A204.1 (cell line): ENCODE results near the gene OR56B4.

ENCODE experiments used
- FAIRE-seq: peaks from 2 replicates; lab custom pipeline; 2012; peaks lifted over from hg19 to GRCh38; lab: Jason Lieb, UNC

OR56B4 gene

DNA sequence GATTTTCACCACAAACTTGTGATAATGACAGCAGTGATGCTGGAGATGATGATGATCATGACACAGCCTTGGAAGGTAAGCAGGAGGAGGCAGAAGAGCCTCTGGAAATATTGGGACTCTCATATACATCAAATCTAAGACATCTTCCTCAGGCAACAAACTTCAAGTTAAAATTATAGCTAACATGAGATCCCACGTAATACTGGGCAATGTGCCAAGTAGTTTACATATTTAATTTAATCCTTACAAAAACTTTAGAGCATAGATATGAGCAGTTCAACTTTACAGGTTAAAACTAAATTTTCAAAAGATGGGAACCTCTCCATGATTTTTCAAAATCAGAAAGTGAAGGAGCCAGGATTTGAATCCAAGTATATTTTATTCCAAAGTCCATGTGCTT lies 43.6 kb downstream of the OR56B4 start:
- FAIRE-seq, result no peak

DNA sequence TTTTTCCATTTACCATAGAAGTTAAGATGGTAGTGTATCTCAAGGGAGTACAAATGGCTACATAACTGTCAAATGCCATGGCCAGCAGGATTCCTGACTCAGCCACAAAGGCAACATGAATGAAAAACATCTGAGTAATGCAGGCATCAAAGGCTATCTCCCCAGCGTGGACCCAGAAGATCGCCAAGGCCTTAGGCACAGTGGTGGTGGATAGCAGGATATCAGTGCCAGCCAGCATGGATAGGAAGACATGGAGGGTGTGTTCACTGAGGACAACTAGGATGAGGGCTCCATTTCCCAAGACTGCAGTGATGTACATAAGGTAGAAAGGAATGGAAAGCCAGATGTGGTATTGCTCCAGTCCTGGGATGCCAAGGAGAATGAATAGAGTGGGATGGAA lies 44.6 kb downstream of the OR56B4 start:
- no peak for FAIRE-seq

DNA sequence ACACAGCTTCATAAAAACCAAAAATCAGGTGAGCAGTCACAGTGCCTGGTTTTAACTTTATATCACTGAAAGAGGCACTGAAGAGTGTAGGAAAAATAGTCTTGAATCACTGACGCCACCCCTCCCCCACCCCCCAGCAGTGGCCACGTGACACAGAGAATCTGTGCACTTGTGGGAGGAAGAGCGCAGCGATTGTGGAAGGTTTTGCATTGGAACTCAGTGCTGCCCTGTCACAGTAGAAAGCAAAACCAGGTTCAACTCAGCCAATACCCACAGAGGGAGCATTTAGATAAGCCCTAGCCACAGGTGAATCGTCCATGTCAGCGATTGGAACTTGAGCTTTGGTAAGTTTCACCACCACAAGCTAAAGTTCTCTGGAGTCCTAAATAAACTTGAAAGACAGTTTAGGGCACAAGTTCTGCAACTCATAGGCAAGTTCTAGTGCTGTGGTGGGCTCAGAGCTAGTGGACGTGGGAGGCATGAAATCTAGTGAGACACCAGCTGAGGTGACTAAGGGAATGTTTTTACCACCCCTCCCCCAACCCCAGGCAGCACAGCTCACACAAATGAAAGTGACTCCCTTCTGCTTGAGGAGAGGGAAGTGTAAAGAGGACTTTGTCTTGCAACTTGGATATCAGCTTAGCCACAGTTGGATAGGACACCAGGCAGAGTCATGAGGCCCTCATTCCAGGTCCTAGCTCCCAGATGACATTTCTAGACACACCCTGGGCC lies 49.3 kb downstream of the OR56B4 start:
- FAIRE-seq, result no peak
